Mammary epithelial cell (primary cell): ENCODE measurements around the gene DEFB124.

Experiments
- CTCF ChIP-seq, 2 donors: IDR thresholded peaks in 1 of 2; conservative IDR thresholded peaks in 1 of 2; 2 replicates each; pipeline ENCODE4 v1.5.1; 2011 to 2012; ENCODE audit warnings: inconsistent platforms in 2 of 2, low read length in 2 of 2, mild to moderate bottlenecking in 2 of 2, control low read depth in 1 of 2, low read depth in 1 of 2; ENCODE audit not compliant: insufficient read depth in 1 of 2; ENCODE audit errors: extremely low read depth in 1 of 2
- EZH2 ChIP-seq: IDR thresholded peaks from 2 replicates; pipeline ENCODE4 v1.6.1; 2012; ENCODE audit warnings: low read length, inconsistent platforms, borderline replicate concordance

- no peak for TF ChIP-seq EZH2
- no peak for TF ChIP-seq CTCF (conservative IDR thresholded peaks at IDR 0.05 in 1 of 2, IDR thresholded peaks at IDR 0.05 in 1 of 2; ENCODE audit: extremely low read depth in 1 of 2, insufficient read depth in 1 of 2, low read depth in 1 of 2, low read length in 2 of 2)
Observed at GRCh38 chr20:31488115-31488514, 13.2 kb upstream of the DEFB124 start.
